Stimulated activated naive CD4-positive, alpha-beta T cell treated with Interleukin-2 at 50 U/mL for 16 hours (primary cell): ENCODE results near the gene KIF3B.
"Not testable (repeated sequence)": the region's sequence is repeated elsewhere in the genome, so short reads cannot be mapped to it uniquely, and the experiment has no call there.

Source experiments
- DNase-seq: peaks from one replicate; lab custom pipeline; 2025; lab: John Stamatoyannopoulos, UW

Gene KIF3B

GRCh38 chr20:32277361-32278198 lies at the start of gene KIF3B:
TSS of gene KIF3B (plus strand) at chr20:32277651. CDS start at chr20:32309778, 32,127 bp downstream.
- DNase-seq, result peak; percentile 89

GRCh38 chr20:32227744-32228688 lies 49.4 kb upstream of the KIF3B start:
- DNase-seq, result no peak

DNA sequence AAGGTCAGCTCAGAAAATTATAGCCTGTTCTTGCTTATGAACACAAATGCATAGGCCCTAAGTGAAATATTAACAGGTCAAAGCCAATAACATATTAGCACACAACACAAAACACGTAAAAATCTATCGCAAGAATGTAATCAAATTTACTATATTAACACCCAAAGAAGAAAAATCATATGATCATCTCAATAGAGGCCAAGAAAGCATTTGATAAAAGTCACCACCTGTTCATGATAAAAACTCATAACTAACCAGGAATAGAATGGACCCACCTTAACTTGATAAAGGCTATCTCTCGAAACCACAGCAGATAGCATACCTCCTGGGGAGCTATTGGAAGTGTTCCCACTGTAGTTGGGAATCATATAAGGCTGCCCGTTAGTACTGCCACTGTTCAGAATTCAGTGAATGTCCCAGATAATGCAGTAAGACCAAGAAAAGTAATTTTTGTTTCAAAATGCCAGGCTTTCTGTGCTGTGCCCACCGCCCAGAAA lies 48.2 kb upstream of the KIF3B start:
- DNase-seq, result no peak

DNA sequence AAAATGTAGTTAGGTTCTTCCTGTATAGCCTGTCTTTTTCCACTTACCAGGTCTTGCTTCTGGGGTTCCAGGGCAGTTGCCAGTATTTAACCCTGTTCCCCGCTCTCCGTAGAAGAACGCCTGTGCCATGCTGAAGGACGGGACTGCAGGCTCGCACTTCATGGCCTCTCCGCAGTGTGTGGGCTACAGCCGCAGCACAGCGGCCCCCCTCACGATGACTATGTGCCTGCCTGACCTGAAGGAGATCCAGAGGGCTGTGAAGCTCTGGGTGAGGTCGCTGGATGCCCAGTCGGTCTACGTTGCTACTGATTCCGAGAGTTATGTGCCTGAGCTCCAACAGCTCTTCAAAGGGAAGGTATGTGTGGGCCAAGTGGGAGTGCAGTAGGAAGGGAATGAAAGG lies 46.7 kb upstream of the KIF3B start:
- no peak for DNase-seq

DNA sequence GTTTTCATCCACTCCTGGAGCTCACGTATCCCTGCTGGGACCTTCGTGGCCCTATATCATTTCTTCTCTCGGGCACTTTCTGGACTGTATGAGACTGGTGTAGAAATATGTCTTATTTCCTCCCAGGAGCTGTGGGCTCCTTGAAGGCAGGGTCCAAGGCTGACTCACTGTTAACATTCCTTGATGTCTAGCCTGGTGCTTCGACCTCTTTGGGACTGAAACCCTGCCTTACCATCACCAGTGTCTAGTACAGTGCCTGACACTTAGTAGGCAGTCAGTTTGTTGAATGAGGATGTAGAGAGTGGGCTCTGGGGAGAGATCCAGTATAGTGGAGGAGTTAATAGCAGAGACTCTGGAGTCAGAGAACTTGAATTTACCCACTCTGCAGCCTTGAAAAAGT lies 46.2 kb upstream of the KIF3B start:
- no peak for DNase-seq

- DNase-seq, result peak; percentile 44
These were observed 45.6 kb upstream of the KIF3B start for GRCh38 chr20:32231847-32232246.

DNA sequence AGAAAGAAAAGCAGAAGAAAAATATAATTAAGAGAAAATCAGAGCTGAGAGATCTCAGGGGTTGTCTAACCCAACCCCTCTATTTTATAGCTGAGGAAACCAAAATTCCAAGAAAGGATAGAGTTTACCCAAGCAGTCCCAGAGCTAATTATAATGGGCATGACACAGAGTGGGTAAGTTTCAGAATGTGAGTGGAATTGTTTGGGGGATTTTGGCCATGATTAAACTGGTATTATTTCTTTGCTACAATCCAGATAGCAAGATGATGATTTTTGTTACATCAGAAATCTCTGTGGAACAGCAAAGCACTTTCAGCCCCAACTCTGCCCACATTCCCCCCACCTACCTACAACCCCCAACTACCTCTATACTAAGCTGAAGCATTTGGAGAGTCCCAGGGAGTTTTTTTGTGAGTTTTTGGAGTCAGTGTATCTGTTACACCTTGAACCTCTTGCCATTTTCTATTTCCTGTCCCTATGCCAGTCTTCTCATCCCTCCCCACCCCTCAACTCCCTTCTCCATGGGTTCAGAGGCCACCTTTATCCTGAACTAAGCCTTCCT lies 45.0 kb upstream of the KIF3B start:
- peak; percentile 26 for DNase-seq

DNA sequence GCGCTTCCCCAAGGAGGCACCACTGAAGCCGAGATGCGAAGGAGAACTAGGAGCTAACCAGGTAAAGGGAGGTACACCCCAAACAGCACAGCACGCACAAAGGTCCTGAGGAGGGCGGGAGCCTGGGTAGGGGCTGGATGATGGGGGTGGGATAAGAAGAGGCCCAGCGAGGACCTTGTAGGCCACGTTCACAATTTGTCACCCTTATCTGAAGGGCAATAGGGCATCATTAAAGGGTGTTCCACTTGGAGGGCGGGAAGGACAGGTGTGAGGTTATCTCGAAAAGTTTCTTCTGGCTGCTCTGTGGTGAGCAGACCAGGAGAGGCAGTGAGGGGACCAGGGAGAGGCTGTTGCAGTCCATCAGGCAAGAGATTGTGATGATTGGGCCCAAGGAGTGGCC lies 44.2 kb upstream of the KIF3B start:
- DNase-seq, result no peak

- DNase-seq, result no peak
These were observed 43.2 kb upstream of the KIF3B start for GRCh38 chr20:32234135-32234808.

DNA sequence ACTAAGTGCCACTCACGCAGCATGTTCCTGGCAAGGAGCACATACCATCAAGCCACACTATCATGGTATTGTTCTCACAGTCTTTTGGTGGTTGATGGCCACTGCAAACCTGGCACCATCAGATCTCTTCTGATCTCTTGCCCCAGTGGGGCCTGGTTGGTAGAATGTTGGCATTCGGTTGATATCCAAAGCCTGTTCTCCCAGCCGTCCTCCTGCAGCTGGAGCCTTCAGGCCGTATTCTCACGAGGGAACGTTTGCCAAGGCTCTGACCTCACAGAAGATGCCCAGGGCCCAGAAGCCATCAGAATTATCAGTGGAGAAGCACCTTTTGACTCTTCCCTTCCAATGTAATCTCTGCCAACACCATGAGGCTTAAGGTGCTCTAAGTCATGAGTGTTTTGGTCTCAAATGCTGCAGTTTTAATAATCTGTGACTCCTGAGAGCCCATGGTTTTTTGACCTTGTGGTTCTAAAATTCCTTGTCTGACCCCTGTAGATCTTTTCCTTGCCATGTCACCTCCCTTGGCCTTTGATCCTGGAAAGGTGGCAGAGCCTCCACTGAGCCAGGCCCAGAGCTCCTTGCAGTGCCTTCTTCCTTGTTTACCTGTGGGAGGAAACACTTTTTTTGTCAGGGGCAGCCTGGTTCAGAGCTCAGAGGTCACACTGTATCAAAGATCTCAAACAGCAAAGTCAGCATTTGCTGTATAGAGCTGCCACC lies 42.0 kb upstream of the KIF3B start:
- no peak for DNase-seq

- no peak for DNase-seq
These were observed 41.4 kb upstream of the KIF3B start for GRCh38 chr20:32236048-32236533.

- no peak for DNase-seq
These were observed 40.6 kb upstream of the KIF3B start for GRCh38 chr20:32236819-32237218.

DNA sequence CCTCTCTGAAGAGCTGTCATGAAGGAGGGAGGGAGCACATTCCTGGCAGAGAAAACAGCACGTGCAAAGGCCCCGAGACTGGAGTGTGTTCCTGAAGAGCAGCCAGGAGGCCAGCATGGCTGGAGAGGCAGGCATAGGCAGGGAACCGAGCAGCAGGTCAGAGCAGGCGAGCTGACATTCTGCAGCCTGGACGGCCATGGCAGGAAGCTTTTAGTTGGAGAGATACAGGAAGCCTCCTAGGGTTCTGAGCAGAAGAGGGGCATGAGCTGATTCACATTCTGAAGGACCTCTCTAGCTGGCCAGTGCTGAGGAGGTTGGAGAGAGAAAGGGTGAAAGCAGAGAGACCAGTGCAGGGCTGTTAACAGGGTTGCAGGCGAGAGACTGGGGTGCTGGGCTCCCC lies 40.0 kb upstream of the KIF3B start:
- no peak for DNase-seq

DNA sequence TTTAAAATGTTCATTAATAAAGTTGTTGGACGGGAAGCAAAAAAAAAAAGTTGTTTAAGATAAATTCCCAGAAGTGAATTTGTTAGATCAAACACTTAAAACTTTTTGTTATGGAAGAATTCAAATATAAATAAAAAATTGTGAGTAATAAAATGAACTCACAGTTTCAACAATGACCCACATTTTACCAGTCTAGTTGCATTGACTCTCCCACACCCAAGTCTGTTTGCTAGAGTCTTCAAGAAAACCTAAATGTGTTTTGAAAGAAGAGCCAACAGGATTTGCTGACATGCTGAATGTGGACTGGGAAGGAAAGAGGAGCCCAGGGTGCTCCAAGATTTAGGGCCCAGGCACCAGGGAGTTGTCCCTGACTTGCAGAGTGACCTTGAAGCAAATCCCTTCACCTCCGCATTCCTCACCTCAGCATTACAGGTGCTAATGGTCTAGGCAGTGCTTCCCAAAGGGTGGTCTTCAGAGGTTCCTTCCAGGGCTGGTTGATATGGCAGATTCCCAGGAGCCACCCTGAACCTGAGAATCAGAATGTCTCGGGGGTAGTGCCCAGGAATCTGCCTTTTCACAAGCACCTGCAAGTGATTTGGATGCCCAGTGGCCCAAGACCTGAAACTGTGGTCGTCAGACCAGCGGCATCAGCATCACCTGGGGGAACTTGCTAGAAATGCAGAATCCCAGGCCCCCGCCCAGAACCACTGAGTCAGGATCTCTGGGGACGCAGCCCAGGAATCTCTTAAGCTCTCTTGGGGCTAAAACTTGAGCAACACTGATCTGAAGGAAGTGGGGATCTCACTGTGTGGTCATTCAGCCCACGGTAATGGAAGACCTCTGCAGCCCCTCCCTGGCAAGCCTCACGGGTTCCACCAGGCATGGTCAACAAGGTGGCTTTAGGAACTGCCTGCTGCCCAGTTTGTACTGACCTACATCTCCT lies 38.7 kb upstream of the KIF3B start:
- DNase-seq, result no peak

DNA sequence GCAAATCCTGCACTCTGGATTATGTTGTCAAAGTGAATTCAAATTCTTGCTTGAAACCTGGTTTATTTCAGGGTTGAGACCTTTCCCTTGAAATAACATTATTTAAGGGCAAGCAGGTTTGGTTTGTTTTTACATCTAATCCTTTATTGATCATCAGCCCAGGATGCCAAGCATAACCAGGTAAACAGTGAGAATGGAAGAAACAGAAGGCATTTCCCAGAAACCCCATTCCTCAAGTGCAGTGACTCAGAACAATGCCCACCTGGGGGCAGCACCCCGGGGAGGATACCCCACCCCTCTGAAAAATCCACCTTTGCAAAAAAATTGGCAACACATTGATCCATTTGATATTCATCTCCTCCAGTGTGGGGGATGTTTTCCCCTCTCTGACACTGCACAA lies 37.2 kb upstream of the KIF3B start:
- DNase-seq, result no peak

DNA sequence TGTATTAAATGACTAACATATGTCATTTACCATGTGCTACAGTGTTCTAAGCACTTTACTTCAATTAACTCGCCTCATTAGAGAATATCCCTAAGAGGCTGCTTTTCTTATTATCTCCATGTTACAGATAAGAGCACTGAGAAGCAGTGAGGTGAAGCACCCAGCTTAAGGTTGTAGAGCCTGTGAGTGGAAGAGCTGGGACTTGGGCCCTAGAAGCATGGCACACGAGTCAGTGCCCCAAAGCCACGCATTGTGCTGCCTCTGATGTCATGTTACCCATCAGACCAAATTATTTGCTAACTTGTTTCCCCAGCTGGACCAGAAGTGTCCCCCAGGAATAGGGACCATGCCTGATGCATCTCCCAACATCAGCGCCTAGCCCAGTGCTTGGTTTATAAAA lies 35.6 kb upstream of the KIF3B start:
- DNase-seq, result no peak

GRCh38 chr20:32244150-32244823 lies 33.2 kb upstream of the KIF3B start:
- DNase-seq, result no peak

- no peak for DNase-seq
These were observed 32.5 kb upstream of the KIF3B start for GRCh38 chr20:32244959-32245358.

- DNase-seq, result not testable (repeated sequence)
These were observed 31.2 kb upstream of the KIF3B start for GRCh38 chr20:32246208-32246607.
